Nephron (organoid): ENCODE results near the gene CORO7.

Experiments used
- H3K27ac Mint-ChIP-seq, 3 experiments: 2 replicates each; pipeline ENCODE4 v1.8.0; 2020; ENCODE audit warnings: mixed read lengths in 3 of 3, mild to moderate bottlenecking in 2 of 3, moderate library complexity in 1 of 3
- H3K27me3 Mint-ChIP-seq: 2 replicates; pipeline ENCODE4 v1.8.0; 2021; ENCODE audit warnings: low read depth, mild to moderate bottlenecking, moderate library complexity, mixed read lengths
- H3K36me3 Mint-ChIP-seq: 2 replicates; pipeline ENCODE4 v1.8.0; 2020; ENCODE audit warnings: low read depth, mixed read lengths
- H3K4me1 Mint-ChIP-seq: 2 replicates; pipeline ENCODE4 v1.8.0; 2020; ENCODE audit warnings: mixed read lengths
- H3K4me3 Mint-ChIP-seq, 3 experiments: 2 replicates each; pipeline ENCODE4 v1.8.0; 2020; ENCODE audit warnings: mild to moderate bottlenecking in 3 of 3, mixed read lengths in 3 of 3, moderate library complexity in 2 of 3
- H3K9me3 Mint-ChIP-seq: 2 replicates; pipeline ENCODE4 v1.8.0; 2020; ENCODE audit warnings: mixed read lengths
- TF ChIP-seq, protein P1 (sequence below), 3 experiments: fragments of 200-600 bp; sonication (generic); IDR thresholded peaks; one replicate each; pipeline ENCODE4 v1.5.0; 2021; ENCODE audit warnings: antibody characterized with exemption in 3 of 3; ENCODE audit not compliant: unreplicated experiment in 3 of 3

Gene CORO7

DNA sequence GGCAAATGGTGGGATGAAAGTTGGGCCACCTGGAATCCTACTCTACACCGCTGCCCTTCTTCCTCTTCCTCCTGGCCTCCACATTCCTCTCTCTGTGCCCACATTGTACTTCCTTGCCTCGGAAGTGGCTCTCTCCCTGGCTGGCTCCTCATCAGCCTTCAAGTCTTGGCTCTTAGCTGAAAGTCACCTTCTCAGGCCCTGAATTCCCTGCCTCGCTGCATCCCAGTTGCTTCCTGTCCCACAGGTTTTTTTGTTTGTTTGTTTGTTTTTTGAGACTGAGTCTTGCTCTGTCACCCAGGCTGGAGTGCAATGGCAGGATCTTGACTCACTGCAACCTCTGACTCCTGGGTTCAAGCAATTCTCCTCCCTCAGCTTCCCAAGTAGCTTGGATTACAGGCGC is 62.7 kb downstream of the CORO7 start:
- Mint-ChIP-seq H3K9me3 (no peaks in the 10 kb centered on the region), H3K27ac (no peak overlapping the region), H3K27me3 (no peaks in the 10 kb centered on the region), H3K36me3 (no peaks in the 10 kb centered on the region), H3K4me1 (peaks cover 12% of the 10 kb centered on the region), H3K4me3 (peak overlapping the region; percentile 29 to 64 (median 60))
- TF ChIP-seq, protein P1, sequence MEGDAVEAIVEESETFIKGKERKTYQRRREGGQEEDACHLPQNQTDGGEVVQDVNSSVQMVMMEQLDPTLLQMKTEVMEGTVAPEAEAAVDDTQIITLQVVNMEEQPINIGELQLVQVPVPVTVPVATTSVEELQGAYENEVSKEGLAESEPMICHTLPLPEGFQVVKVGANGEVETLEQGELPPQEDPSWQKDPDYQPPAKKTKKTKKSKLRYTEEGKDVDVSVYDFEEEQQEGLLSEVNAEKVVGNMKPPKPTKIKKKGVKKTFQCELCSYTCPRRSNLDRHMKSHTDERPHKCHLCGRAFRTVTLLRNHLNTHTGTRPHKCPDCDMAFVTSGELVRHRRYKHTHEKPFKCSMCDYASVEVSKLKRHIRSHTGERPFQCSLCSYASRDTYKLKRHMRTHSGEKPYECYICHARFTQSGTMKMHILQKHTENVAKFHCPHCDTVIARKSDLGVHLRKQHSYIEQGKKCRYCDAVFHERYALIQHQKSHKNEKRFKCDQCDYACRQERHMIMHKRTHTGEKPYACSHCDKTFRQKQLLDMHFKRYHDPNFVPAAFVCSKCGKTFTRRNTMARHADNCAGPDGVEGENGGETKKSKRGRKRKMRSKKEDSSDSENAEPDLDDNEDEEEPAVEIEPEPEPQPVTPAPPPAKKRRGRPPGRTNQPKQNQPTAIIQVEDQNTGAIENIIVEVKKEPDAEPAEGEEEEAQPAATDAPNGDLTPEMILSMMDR (IDR thresholded peaks at IDR 0.05; ENCODE audit: unreplicated experiment in 3 of 3), result no peak

DNA sequence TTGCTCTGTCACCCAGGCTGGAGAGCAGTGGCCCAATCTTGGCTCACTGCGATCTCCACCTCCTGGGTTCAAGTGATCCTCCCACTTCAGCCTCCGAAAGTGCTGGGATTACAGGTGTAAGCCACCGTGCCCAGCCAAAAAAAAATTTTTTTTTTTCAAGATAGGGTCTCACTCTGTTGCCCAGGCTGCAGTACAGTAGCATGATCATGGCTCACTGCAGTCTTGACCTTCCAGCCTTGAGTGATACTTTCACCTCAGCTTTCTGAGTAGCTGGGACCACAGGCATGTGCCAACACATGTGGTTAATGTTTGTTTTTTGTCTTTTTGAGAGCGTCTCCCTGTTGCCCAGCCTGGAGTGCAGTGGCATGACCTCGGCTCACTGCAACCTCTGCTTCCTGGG is 63.6 kb downstream of the CORO7 start:
- Mint-ChIP-seq H3K27me3 (no peaks in the 10 kb centered on the region), H3K4me1 (peaks cover 12% of the 10 kb centered on the region), H3K4me3 (no peak overlapping the region), H3K9me3 (no peaks in the 10 kb centered on the region), H3K36me3 (peaks cover 3% of the 10 kb centered on the region), H3K27ac (no peak overlapping the region)
- TF ChIP-seq, protein P1 (IDR thresholded peaks at IDR 0.05; ENCODE audit: unreplicated experiment in 3 of 3), result no peak

DNA sequence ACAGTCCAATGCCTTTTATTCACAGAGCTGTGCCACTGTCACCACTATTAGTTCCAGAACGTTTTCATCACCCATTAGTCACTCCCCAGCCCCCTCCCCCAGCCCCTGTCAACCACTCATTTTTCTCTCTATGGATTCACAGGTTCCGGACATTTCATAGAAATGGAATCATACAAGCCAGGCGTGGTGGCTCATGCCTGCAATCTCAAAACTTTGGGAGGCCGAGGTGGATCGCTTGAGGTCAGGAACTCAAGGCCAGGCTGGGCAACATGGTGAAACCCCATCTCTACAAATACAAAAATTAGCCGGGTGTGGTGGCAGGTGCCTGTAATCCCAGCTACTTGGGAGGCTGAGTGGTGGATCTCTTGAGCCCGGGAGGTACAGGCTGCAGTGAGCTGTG is 64.5 kb downstream of the CORO7 start:
- H3K9me3 Mint-ChIP-seq, result no peaks in the 10 kb centered on the region
- H3K4me1 Mint-ChIP-seq, result peaks cover 12% of the 10 kb centered on the region
- TF ChIP-seq, protein P1 (IDR thresholded peaks at IDR 0.05; ENCODE audit: unreplicated experiment in 3 of 3), result no peak
- H3K27ac Mint-ChIP-seq, result peak overlapping the region in 2 of 3 experiments; percentile 37 to 89
- peak overlapping the region; percentile 95 to 97 (median 95) for H3K4me3 Mint-ChIP-seq
- H3K36me3 Mint-ChIP-seq, result peaks cover 3% of the 10 kb centered on the region
- no peaks in the 10 kb centered on the region for H3K27me3 Mint-ChIP-seq

DNA sequence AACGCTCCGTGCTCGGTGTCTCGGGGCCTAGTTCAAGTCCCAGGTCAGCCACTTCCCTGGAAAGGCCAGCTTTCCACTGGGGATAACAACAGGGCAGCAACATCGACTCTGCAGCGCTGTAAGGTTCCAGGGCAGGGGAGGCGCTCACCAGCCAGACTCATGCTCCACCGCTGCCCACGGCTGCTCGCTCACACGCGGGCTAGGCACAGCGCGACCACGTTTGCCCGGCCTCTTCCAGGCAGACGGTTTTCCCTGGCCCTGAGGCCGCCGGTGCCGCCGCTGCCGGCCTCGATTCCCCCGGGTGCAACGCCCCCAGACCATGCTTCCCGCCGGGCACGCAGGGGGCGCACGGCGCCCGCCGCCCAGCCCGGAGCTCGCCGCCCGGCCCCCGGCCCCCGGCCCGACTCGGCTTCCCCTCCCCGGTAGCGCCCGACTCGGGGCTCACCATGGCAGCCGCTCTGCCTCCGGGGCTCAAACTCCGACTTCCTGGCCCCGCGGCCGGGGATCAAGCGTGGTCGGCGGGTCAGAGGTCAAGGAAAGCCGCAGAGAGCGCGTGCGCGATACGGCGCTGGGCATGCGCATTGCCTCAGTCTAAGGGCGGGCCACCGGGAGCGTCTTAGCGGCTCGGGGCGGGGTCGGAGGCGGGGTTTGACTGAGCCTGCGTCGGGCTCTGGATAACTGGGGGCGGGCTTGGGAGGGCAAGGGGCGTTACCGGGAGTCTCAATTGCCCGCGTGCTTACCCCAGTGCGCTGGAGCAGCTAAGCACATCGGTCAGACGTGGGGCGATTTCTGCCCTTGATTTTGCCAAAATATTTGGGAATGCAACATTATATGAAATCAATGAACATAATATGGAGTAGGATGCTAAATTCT is 65.4 kb downstream of the CORO7 start, which contains the start of gene PAM16:
Gene PAM16, minus strand, starts transcription at position 535 of the 873 bp plus-strand sequence. Its CDS starts 87 bp downstream, at position 448.
- Mint-ChIP-seq H3K27ac (peak within 1 kb of the TSS; percentile 37 to 89 (median 84)), H3K4me1 (peaks cover 12% of the 10 kb centered on the region), H3K36me3 (peaks cover 3% of the 10 kb centered on the region), H3K27me3 (no peaks in the 10 kb centered on the region), H3K9me3 (no peaks in the 10 kb centered on the region), H3K4me3 (peak within 1 kb of the TSS; percentile 95 to 97 (median 95))
- TF ChIP-seq, protein P1 (IDR thresholded peaks at IDR 0.05; ENCODE audit: unreplicated experiment in 3 of 3), result peak in 1 of 3 experiments; percentile 25

DNA sequence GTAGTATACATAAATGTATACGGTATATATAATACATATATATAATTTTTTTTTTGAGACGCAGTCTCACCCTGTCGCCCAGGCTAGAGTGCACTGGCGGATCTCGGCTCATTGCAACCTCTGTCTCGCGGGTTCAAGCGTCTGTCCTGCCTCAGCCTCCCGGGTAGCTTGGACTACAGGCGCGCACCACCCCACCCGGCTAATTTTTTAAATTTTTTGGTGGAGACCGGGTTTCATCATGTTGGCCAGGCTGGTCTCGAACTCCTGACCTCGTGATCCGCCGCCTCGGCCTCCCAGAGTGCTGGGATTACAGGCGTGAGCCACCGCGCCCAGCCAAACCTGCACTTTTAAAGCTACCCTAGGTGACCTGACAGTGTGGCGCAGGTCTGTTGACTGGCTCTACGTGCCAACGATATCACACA is 66.0 kb downstream of the CORO7 start:
- TF ChIP-seq, protein P1 (IDR thresholded peaks at IDR 0.05; ENCODE audit: unreplicated experiment in 3 of 3), result no peak
- Mint-ChIP-seq H3K9me3 (no peaks in the 10 kb centered on the region), H3K36me3 (peaks cover 3% of the 10 kb centered on the region), H3K27me3 (no peaks in the 10 kb centered on the region), H3K4me3 (peak overlapping the region; percentile 95 to 97 (median 95)), H3K4me1 (peaks cover 12% of the 10 kb centered on the region), H3K27ac (peak overlapping the region; percentile 37 to 85 (median 84))
